Fibroblast of lung (primary cell): ENCODE results near the gene FRMPD2. TPM values are rescaled to one million over a fixed set of nuclear protein-coding genes. Genes with fewer than 3 reads are reported as not detected.

ENCODE experiments used
- DNase-seq, 2 donors: peaks; one replicate each; pipeline versions ENCODE4 v3.0.0 to v3.0.0-alpha.2; 2010; ENCODE audit warnings: low read depth in 2 of 2
- H2AFZ ChIP-seq: 2 replicates; pipeline ENCODE4 v1.5.1; 2012; ENCODE audit warnings: low read length, control low read depth, inconsistent platforms
- H3K27ac ChIP-seq: 2 replicates; pipeline ENCODE4 v1.5.1; 2011; ENCODE audit warnings: low read length, control low read depth; ENCODE audit not compliant: insufficient read depth
- H3K27me3 ChIP-seq: 2 replicates; pipeline ENCODE4 v1.5.1; 2011; ENCODE audit warnings: mild to moderate bottlenecking, low read length; ENCODE audit not compliant: control insufficient read depth, insufficient read depth
- H3K36me3 ChIP-seq: 2 replicates; pipeline ENCODE4 v1.5.1; 2011; ENCODE audit warnings: low read length; ENCODE audit not compliant: control insufficient read depth, insufficient read depth
- H3K4me1 ChIP-seq: 2 replicates; pipeline ENCODE4 v1.5.1; 2011; ENCODE audit warnings: low read length; ENCODE audit not compliant: control insufficient read depth, insufficient read depth; ENCODE audit errors: extremely low read depth
- H3K4me2 ChIP-seq: 2 replicates; pipeline ENCODE4 v1.5.1; 2011; ENCODE audit warnings: low read length, control low read depth; ENCODE audit not compliant: insufficient read depth; ENCODE audit errors: extremely low read depth
- H3K4me3 ChIP-seq, 4 experiments: fragments of 200-600 bp in 1 of 4; sonication (generic) in 1 of 4; replicated peaks in 1 of 4; 2 replicates each; pipeline ENCODE4 v1.5.1; 2011 to 2016; ENCODE audit warnings: low read length in 4 of 4, low read depth in 3 of 4, mild to moderate bottlenecking in 3 of 4, control low read depth in 2 of 4, inconsistent platforms in 1 of 4, mixed read lengths in 1 of 4; ENCODE audit not compliant: insufficient read depth in 1 of 4; ENCODE audit errors: control extremely low read depth in 1 of 4
- H3K79me2 ChIP-seq: 2 replicates; pipeline ENCODE4 v1.5.1; 2012; ENCODE audit warnings: mild to moderate bottlenecking, low read length, inconsistent platforms; ENCODE audit not compliant: control insufficient read depth, insufficient read depth
- H3K9ac ChIP-seq: 2 replicates; pipeline ENCODE4 v1.5.1; 2011; ENCODE audit warnings: mild to moderate bottlenecking, low read length, control low read depth; ENCODE audit not compliant: insufficient read depth
- H3K9me3 ChIP-seq: 2 replicates; pipeline ENCODE4 v1.5.1; 2012; ENCODE audit warnings: low read depth, low read length; ENCODE audit not compliant: control insufficient read depth, insufficient read depth
- H4K20me1 ChIP-seq: 2 replicates; pipeline ENCODE4 v1.5.1; 2011; ENCODE audit warnings: low read length; ENCODE audit not compliant: control insufficient read depth, insufficient read depth; ENCODE audit errors: extremely low read depth
- EZH2 ChIP-seq: IDR thresholded peaks from 2 replicates; pipeline ENCODE4 v1.5.1; 2012; ENCODE audit warnings: low read length, control low read depth, mild to moderate bottlenecking; ENCODE audit errors: missing control alignments
- polyA plus RNA-seq, 2 donors: library from polyadenylated mRNA; depleted of rRNA in 1 of 2; stranded (reverse) in 1 of 2; unstranded in 1 of 2; fragments of >200 nt; gene quantifications; 2 replicates each; pipeline ENCODE4 v1.2.1, GENCODE V29; 2011 to 2012; ENCODE audit warnings: missing spikeins in 1 of 2
- total RNA-seq: library from RNA; depleted of rRNA; stranded (reverse); fragments of >200 nt; gene quantifications from 2 replicates; pipeline ENCODE4 v1.2.1, GENCODE V29; 2014
- TF ChIP-seq, protein P1 (sequence below), 2 donors: IDR thresholded peaks in 1 of 2; conservative IDR thresholded peaks in 1 of 2; 1 replicate in 1 of 2; 2 replicates in 1 of 2; pipeline ENCODE4 v1.5.1; 2011 to 2012; ENCODE audit warnings: low read length in 2 of 2, control low read depth in 1 of 2, inconsistent platforms in 1 of 2, low read depth in 1 of 2, mild to moderate bottlenecking in 1 of 2

Gene FRMPD2
- total and polyA plus RNA-seq, 2 donors (not counting 1 experiment from before 2014, with no cell fraction given): 0.16 TPM; not detected in 1

DNA sequence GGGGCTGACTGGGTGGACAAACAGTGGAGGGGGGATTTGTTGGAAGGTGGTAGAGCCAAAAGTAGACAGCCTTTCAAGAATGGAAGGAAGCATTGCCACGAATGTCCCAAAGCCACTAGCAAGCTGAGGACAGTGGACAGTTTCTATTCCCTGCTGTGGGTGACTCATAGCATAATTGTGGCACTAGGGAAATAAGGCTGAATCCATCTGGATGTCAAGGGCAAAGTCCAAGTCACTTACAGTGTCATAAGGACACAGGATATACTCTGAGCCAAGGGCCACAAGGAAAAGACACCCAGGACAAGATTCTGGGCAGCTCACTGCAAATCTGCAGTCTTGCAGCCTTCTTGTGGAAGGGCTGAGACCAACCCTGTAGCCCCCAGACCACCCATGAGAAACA, 79.7 kb downstream of the FRMPD2 start:
- TF ChIP-seq, protein P1, sequence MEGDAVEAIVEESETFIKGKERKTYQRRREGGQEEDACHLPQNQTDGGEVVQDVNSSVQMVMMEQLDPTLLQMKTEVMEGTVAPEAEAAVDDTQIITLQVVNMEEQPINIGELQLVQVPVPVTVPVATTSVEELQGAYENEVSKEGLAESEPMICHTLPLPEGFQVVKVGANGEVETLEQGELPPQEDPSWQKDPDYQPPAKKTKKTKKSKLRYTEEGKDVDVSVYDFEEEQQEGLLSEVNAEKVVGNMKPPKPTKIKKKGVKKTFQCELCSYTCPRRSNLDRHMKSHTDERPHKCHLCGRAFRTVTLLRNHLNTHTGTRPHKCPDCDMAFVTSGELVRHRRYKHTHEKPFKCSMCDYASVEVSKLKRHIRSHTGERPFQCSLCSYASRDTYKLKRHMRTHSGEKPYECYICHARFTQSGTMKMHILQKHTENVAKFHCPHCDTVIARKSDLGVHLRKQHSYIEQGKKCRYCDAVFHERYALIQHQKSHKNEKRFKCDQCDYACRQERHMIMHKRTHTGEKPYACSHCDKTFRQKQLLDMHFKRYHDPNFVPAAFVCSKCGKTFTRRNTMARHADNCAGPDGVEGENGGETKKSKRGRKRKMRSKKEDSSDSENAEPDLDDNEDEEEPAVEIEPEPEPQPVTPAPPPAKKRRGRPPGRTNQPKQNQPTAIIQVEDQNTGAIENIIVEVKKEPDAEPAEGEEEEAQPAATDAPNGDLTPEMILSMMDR (conservative IDR thresholded peaks at IDR 0.05 in 1 of 2, IDR thresholded peaks at IDR 0.05 in 1 of 2; ENCODE audit: low read depth in 1 of 2, low read length in 2 of 2): no peak
- TF ChIP-seq EZH2: no peak
- no peaks in the 10 kb centered on the region for H3K27me3 ChIP-seq

DNA sequence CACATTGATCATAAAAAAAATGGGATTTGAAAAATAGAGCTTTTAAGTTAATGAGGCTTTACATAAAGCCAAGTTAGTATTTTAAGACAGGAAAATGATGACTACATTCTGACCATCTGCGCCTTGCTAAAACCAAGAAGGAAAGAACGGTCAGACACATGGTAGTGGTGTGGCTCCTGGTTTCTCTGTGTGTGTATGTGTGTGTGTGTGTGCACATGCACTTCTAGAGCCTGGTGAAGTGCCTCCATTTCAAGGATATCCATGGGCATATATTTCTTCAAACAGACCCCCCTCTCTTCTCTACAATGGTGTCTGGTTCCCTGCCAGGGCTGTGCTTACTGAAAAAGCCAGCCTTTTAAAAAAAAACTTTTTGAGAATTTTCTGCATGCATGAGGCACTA, 80.9 kb downstream of the FRMPD2 start:
- H3K4me2 ChIP-seq: no peak overlapping the region
- no peak overlapping the region for H3K27ac ChIP-seq
- H2AFZ ChIP-seq: no peak overlapping the region
- no peaks in the 10 kb centered on the region for H3K4me1 ChIP-seq
- no peak overlapping the region for H3K4me3 ChIP-seq
- no peaks in the 10 kb centered on the region for H3K9me3 ChIP-seq
- no peaks in the 10 kb centered on the region for H3K27me3 ChIP-seq
- no peaks in the 10 kb centered on the region for H3K36me3 ChIP-seq
- H3K79me2 ChIP-seq: no peaks in the 10 kb centered on the region
- DNase-seq: no peak
- no peak overlapping the region for H3K9ac ChIP-seq
- H4K20me1 ChIP-seq: no peaks in the 10 kb centered on the region
- TF ChIP-seq, protein P1 (conservative IDR thresholded peaks at IDR 0.05 in 1 of 2, IDR thresholded peaks at IDR 0.05 in 1 of 2; ENCODE audit: low read depth in 1 of 2, low read length in 2 of 2): no peak
- no peak for TF ChIP-seq EZH2

More for the DNA sequence above, 79.7 kb downstream of the FRMPD2 start:
- Histone ChIP-seq H3K4me3 (no peak overlapping the region), H2AFZ (no peak overlapping the region), H3K9me3 (no peaks in the 10 kb centered on the region), H3K36me3 (no peaks in the 10 kb centered on the region), H3K9ac (no peak overlapping the region), H3K4me2 (no peak overlapping the region), H3K79me2 (no peaks in the 10 kb centered on the region), H3K27ac (no peak overlapping the region), H4K20me1 (no peaks in the 10 kb centered on the region), H3K4me1 (no peaks in the 10 kb centered on the region)
- no peak for DNase-seq

DNA sequence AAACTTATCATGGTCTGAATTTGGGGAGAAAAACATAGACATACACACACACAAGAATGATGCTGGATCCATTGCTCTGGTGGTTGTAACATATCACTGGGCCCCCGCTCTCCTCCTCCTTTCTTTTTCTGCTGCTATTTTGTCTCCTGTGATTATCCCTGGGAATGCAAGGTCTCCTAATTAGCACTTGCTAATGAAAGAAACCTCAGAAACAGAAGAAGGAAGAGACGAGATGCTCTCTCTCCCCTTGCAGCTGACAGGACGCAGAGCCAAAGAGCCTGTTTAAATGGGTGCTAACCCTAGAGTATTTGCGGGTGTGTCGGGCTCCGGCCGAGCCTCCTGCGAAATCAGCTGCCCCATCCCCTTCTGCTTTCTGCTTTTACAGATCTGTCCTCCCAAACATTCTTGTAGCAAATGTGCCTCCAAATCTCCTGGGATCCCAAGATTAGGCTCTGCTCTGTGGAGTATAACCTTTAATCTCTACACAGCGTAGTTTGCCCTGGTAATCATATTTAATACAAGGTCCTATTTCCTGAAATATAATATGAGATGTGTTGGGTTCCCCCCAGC, 81.5 kb downstream of the FRMPD2 start:
- Histone ChIP-seq H3K9me3 (no peaks in the 10 kb centered on the region), H3K27ac (no peak overlapping the region), H3K9ac (no peak overlapping the region), H3K36me3 (no peaks in the 10 kb centered on the region), H3K4me2 (no peak overlapping the region), H3K4me3 (no peak overlapping the region), H3K4me1 (no peaks in the 10 kb centered on the region), H4K20me1 (no peaks in the 10 kb centered on the region), H3K27me3 (no peaks in the 10 kb centered on the region), H2AFZ (no peak overlapping the region), H3K79me2 (no peaks in the 10 kb centered on the region)
- DNase-seq: no peak
- no peak for TF ChIP-seq EZH2
- TF ChIP-seq, protein P1 (conservative IDR thresholded peaks at IDR 0.05 in 1 of 2, IDR thresholded peaks at IDR 0.05 in 1 of 2; ENCODE audit: low read depth in 1 of 2, low read length in 2 of 2): no peak
